Left ventricle myocardium inferior (tissue), 1 donor: ENCODE measurements around the gene MROH2B. TPM values are rescaled to one million over a fixed set of nuclear protein-coding genes. Genes with fewer than 3 reads are reported as not detected.

Experiments used
- DNase-seq: peaks from one replicate; pipeline ENCODE4 v3.0.0-alpha.2; 2020
- H3K27ac ChIP-seq: fragments of 200-600 bp; replicated peaks from 2 replicates; pipeline ENCODE4 v1.8.0; 2021
- H3K27me3 ChIP-seq: fragments of 200-600 bp; 2 replicates; pipeline ENCODE4 v1.8.0; 2021; ENCODE audit warnings: low read depth
- H3K36me3 ChIP-seq: fragments of 200-600 bp; 2 replicates; pipeline ENCODE4 v1.8.0; 2021
- H3K4me1 ChIP-seq: fragments of 200-600 bp; 2 replicates; pipeline ENCODE4 v1.8.0; 2021
- H3K4me3 ChIP-seq: fragments of 200-600 bp; 2 replicates; pipeline ENCODE4 v1.8.0; 2021; ENCODE audit warnings: mild to moderate bottlenecking, moderate library complexity
- H3K9me3 ChIP-seq: fragments of 200-600 bp; replicated peaks from 2 replicates; pipeline ENCODE4 v1.8.0; 2021
- CTCF ChIP-seq: fragments of 200-600 bp; IDR thresholded peaks from 2 replicates; pipeline ENCODE4 v1.8.0; 2021; ENCODE audit warnings: antibody characterized with exemption, mild to moderate bottlenecking, borderline replicate concordance
- intact Hi-C: fragments of 100-400 bp; cut with micrococcal nuclease; formaldehyde crosslinking; loops from one replicate; pipeline ENCODE4 v1.11.0; 2022
- total RNA-seq: library from RNA; stranded (reverse); fragmentation: NEBNext Ultra II Directional; extraction: Animal tissue kit (Norgen Biotek cat#: 25700); gene quantifications from one replicate; pipeline ENCODE4 v1.2.1, GENCODE V29; 2021
- donor health status: DM: no; HTN: yes; CAD: no; lungs with severe emphysema.

MROH2B gene
- total RNA-seq, 1 donor from 2014 or later, result not detected

- peak; percentile 29 for TF ChIP-seq CTCF
- Histone ChIP-seq H3K4me1 (peaks cover 27% of the 10 kb centered on the region), H3K27ac (no peak overlapping the region), H3K4me3 (no peak overlapping the region), H3K27me3 (no peaks in the 10 kb centered on the region), H3K36me3 (no peaks in the 10 kb centered on the region), H3K9me3 (no peaks in the 10 kb centered on the region)
- no peak for DNase-seq
- intact Hi-C loops, result no loop called here
Measured at GRCh38 chr5:41065691-41066335, 5.3 kb downstream of the MROH2B start.

GRCh38 chr5:41057940-41058339 lies 13.2 kb downstream of the MROH2B start:
- H3K4me1 ChIP-seq, result no peaks in the 10 kb centered on the region
- DNase-seq, result no peak
- H3K9me3 ChIP-seq, result no peaks in the 10 kb centered on the region
- intact Hi-C loops, result no loop called here
- H3K27me3 ChIP-seq, result no peaks in the 10 kb centered on the region
- no peaks in the 10 kb centered on the region for H3K36me3 ChIP-seq
- H3K27ac ChIP-seq, result no peak overlapping the region
- TF ChIP-seq CTCF, result no peak
- no peak overlapping the region for H3K4me3 ChIP-seq

- no peak overlapping the region for H3K4me3 ChIP-seq
- no peaks in the 10 kb centered on the region for H3K4me1 ChIP-seq
- no peak overlapping the region for H3K27ac ChIP-seq
- no peaks in the 10 kb centered on the region for H3K27me3 ChIP-seq
- no peak for TF ChIP-seq CTCF
- intact Hi-C loops, result no loop called here
- no peak for DNase-seq
- no peaks in the 10 kb centered on the region for H3K36me3 ChIP-seq
- no peaks in the 10 kb centered on the region for H3K9me3 ChIP-seq
Measured at GRCh38 chr5:41057231-41057630, 13.9 kb downstream of the MROH2B start.

- Histone ChIP-seq H3K36me3 (no peaks in the 10 kb centered on the region), H3K27me3 (no peaks in the 10 kb centered on the region), H3K27ac (no peak overlapping the region), H3K4me3 (no peak overlapping the region), H3K9me3 (no peaks in the 10 kb centered on the region), H3K4me1 (peaks cover 8% of the 10 kb centered on the region)
- intact Hi-C loops, result no loop called here
- no peak for TF ChIP-seq CTCF
- no peak for DNase-seq
Measured at GRCh38 chr5:41048986-41049385, 22.2 kb downstream of the MROH2B start.

GRCh38 chr5:41043109-41043747 lies 27.9 kb downstream of the MROH2B start:
- intact Hi-C loops, result no loop called here
- H3K4me3 ChIP-seq, result no peak overlapping the region
- no peaks in the 10 kb centered on the region for H3K27me3 ChIP-seq
- H3K27ac ChIP-seq, result no peak overlapping the region
- H3K9me3 ChIP-seq, result no peaks in the 10 kb centered on the region
- H3K4me1 ChIP-seq, result no peaks in the 10 kb centered on the region
- DNase-seq, result no peak
- H3K36me3 ChIP-seq, result no peaks in the 10 kb centered on the region
- TF ChIP-seq CTCF, result no peak
